Measurements from ENCODE around the gene PRKCA.

- TF ChIP-seq, protein P1, sequence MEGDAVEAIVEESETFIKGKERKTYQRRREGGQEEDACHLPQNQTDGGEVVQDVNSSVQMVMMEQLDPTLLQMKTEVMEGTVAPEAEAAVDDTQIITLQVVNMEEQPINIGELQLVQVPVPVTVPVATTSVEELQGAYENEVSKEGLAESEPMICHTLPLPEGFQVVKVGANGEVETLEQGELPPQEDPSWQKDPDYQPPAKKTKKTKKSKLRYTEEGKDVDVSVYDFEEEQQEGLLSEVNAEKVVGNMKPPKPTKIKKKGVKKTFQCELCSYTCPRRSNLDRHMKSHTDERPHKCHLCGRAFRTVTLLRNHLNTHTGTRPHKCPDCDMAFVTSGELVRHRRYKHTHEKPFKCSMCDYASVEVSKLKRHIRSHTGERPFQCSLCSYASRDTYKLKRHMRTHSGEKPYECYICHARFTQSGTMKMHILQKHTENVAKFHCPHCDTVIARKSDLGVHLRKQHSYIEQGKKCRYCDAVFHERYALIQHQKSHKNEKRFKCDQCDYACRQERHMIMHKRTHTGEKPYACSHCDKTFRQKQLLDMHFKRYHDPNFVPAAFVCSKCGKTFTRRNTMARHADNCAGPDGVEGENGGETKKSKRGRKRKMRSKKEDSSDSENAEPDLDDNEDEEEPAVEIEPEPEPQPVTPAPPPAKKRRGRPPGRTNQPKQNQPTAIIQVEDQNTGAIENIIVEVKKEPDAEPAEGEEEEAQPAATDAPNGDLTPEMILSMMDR (IDR thresholded peaks at IDR 0.05) = no peak
- TF ChIP-seq POLR2AphosphoS5 (IDR thresholded peaks at IDR 0.05) = no peak
Observed at GRCh38 chr17:66814570-66814969, 512.2 kb downstream of the PRKCA start.

Measured in suprapubic skin (tissue), 3 donors.